CMK (cell line): ENCODE measurements around the gene HECTD1.
"Not testable (repeated sequence)": the region's sequence is repeated elsewhere in the genome, so short reads cannot be mapped to it uniquely, and the experiment has no call there.

ENCODE experiments used
- DNase-seq: peaks from one replicate; pipeline ENCODE4 v3.0.0-alpha.2; 2010; ENCODE audit warnings: low read depth

HECTD1 gene

DNA sequence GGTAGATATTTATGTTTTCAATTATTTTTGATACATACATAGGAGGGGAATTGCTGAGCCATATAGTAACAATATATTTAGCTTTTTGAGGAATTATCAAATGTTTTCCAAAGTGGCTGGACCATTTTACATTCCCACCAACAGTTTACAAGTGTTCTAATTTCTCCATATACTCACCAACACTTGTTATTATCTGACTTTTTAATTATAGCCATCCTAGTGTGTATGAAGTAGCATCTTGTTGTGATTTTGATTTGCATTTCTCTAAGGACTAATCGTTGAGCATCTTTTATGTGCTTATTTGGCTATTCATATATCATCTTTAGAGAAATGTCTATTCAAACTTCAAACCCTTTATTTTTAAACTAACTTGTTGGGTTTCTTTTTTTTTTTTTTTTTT lies 17.2 kb upstream of the HECTD1 start:
- no peak for DNase-seq

DNA sequence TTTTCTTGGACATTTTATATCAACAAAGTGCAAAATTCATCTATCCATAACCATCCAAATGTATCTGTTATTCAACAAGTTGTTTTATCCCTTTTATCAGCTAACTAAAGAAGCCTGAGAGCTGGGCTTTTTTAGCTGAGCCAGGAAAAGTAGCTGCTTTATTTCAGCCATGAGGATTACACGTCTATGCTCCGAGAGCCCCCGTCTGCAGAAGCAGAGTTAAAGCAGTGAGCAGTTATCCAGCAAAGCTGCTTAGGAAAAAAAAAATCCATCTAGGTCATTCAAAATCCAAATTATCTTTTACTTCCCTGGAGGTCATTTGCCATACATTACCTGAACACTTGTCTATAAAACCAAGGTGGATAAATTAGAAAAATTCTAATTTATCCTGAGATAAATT lies 15.7 kb upstream of the HECTD1 start:
- DNase-seq, result no peak

DNA sequence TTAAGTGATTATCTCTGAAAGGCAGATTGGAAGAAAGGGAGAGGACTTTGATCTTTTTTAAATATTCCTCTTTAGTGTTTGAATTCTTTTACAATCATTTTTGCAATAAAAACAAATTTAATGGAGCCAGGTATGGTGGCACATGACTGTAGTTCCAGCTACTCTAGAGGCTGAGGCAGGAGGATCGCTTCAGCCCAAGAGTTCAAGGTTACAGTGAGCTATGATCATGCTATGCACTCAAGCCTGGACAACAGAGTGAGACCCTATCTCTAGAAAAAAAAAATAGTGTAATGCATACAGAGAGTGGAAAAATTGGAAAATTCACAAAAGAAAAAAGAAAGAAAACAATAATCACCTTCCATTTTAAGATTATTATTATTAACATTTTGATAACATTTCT lies 15.2 kb upstream of the HECTD1 start:
- DNase-seq, result no peak

DNA sequence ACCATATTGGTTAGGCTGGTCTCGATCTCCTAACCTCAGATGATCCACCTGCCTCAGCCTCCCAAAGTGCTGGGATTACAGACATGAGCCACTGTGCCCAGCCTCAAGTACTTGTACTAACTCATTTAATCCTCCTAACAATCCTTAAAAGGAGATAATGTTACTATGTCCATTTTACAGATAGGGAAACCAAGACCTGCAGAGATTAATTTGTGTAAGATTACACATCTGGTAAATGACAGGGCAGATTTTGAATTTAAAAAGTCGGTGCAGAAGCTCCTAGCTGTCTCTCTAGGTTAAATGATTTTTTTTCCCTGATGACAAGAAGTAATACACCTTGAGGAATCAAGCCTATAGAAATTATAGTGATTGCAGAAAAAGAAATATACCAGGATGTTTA lies 13.7 kb upstream of the HECTD1 start:
- DNase-seq, result no peak

DNA sequence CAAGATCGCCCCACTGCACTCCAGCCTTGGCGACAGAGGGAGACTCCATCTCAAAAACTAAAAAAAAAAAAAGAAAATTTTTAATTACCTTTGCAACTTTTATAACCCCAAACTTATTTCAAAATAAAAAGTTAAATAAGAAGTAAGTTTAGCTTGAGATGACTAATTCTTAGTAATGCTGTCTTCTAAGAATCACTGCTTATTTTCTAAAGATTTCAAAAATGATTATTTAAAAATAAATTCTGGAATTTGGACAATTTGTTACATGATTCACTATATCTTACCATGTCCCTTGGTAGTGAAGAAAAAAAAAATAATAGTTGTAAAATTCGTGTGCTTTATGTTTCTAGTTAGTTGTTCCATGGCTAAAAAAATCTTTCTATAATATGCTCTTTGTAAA lies 11.6 kb upstream of the HECTD1 start:
- no peak for DNase-seq

DNA sequence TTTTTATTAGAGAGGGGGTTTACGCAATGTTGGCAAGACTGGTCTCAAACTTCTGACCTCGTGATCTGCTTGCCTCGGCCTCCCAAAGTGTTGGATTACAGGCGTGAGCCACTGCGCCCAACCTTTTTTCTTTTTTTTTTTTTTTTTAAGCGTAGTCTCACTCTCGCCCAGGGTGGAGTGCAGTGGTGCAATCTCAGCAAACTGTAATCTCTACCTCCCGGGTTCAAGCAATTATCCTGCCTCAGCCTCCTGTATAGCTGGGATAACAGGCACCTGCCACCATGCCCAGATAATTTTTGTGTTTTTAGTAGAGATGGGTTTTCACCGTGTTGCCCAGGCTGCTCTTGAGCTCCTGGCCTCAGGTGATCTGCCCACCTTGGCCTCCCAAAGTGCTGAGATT lies 8.8 kb upstream of the HECTD1 start:
- DNase-seq, result no peak

DNA sequence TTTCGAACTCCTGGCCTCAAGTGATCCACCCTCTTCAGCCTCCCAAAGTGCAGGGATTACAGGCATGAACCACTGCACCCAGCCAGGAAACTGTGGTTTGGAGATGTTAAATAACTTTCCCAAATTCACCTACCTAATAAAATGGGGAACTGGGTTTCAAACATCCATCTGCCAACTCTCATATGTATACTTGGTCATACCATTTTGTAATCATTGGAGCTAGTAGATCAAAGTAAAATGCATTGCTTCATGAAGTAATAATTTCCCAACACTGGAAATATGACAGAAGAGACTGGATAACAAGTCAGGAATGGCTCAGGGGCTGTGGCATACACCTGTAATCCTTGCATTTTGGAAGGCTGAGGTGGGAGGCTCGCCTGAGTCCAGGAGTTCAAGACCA lies 5.3 kb upstream of the HECTD1 start:
- no peak for DNase-seq

DNA sequence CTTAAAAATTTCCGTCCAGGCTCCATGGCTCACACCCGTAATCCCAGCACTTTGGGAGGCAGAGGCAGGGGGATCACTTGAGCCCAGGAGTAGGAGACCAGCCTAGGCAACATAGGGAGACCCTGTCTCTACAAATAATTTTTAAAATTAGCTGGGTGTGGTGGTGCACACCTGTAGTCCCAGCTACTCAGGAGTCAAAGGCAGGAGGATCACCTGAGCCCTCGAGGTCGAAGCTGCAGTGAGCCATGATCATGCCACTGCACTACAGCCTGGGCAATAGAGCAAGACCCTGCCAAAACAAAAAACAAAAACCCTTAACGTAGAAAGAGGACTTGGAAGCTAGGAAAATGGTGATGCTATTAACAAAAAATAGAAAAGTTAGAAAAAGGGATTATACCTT lies 2.0 kb upstream of the HECTD1 start:
- no peak for DNase-seq

DNA sequence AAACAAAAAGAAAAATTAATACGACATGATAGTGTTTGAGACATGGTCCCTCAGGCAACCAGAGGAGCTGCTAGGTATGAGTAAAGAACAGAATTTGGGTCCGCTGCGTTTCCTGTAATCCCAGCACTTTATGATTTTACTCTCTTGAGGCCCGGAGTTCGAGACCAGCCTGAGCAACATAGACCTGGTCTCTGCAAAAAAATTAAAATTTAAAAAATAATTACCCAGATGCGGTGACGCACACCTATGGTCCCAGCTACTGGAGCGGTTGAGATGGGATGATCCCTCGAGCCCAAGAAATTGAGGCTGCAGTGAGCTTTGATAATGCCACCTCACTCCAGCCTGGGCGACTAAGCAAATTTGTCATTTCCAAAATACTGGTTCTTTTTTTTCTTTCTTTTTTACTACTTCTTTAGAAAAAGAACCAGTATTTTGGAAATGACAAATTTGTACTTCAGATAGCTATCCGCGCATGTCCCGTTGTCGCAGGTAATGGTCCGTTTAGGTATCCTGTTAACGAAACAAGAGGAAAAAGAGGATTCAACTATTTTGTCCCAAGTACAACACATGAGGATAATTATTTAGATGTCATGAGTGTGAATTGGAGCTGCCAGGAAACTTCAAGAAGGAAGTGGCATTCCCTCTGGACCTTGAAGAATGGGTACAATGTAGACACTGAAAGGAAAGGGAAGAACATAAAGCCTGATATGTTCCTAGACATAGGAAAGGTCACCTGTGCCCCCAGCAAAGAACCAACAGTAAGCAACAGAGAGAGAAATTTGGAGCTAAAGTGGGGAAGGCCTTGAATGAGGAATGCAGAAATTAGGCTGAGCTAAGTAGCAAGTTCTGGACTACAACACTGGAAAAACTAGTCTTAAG lies 1.2 kb upstream of the HECTD1 start:
- DNase-seq, result no peak

DNA sequence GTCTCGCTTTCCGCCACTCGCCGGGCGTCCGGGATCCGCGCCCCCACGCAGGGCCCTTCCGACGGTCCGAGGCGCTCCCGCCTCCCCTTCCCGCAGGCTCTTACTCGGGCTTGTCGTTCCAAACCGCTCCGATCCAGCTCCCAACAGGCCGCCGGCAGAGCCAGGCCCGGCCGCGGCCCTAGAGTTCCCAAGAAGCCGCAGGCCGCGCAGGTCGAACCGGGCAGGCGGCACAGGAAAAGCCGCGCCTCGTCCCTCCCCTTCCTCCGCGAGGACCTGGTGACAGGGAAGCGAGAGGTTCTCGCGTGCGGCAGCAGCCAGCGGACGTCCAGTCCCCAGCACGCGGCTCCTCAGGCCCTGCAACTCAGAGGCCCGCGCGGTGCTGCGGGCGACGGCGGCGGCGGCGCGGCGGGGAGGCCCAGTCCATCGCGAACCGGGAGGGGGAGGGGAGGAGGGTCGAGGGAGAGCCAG lies 272 bp downstream of the HECTD1 start:
- DNase-seq, result peak; percentile 38

DNA sequence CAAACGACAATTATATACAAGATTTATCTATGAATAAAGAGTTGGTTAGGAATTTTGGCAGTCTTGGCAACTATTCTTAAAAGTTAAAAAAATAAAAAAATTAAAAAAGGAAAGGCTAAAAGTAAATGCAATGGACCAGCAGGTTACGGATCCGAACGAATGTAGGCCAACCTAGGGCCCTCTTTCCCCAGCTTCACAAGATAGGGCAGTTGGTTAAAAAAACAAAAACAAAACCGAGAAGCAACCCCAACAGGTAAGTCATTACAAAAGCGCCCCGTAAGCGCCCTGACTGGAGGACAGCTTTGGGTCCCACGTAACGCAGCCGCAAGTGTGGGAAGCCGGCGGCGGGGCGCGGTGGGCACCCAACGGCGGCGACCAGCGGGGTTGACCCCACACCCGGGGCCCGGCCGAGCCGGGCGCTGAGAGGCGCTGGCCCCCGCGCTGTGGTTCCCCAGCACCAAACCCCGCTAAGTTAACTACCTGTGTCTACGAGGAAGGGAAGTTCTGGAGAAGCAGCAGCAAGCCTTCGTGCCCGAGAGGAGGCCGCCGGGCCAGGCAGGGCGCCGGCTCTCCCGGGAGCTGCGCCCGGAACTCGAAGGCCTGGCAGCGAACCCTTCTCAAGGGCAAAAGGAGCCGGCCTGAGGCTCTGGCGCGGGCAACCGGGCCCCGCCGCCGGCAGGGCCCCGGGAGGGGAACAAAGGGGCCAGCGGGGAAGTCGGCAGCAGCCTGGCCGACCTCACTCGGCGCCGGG lies 882 bp downstream of the HECTD1 start:
- no peak for DNase-seq

DNA sequence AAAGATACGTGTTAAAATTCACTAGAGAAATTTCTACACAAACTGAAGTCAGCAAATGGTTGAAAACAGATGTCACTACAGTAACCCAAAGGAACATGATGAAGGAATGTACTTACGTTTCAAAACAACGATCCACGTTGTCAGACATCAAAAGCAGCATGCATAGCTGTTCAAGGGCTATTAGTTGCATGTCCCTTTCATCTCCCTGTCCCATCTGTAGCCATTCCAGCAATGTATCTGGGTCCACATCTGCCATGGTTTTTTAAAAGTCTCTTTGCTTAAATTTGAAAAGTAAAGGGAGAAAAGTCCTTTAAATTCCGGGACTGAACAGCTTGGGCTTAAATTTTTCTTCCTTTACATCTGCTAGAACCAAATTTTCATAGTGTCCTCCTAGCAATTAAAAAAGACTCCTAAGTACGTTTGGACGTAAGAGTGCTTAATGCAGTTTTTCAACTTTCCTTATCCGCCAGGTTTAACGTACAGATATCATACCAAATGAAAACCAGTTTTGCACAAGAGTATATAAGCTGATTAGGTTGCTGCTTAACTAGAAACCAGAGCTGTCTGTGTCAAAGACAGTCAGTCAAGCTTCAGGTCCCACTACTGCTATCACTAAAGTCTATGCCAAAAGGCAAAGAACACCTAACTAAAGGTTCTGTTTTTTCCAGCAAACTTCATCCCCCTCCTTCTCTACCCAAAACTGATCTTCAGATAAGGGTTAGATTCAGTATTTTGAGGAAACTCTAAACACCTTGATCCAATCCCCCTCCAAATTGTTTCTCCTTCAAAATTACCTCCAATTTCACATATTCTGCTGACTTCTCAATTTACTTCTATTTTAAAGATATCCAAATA lies 1.7 kb downstream of the HECTD1 start:
- no peak for DNase-seq

DNA sequence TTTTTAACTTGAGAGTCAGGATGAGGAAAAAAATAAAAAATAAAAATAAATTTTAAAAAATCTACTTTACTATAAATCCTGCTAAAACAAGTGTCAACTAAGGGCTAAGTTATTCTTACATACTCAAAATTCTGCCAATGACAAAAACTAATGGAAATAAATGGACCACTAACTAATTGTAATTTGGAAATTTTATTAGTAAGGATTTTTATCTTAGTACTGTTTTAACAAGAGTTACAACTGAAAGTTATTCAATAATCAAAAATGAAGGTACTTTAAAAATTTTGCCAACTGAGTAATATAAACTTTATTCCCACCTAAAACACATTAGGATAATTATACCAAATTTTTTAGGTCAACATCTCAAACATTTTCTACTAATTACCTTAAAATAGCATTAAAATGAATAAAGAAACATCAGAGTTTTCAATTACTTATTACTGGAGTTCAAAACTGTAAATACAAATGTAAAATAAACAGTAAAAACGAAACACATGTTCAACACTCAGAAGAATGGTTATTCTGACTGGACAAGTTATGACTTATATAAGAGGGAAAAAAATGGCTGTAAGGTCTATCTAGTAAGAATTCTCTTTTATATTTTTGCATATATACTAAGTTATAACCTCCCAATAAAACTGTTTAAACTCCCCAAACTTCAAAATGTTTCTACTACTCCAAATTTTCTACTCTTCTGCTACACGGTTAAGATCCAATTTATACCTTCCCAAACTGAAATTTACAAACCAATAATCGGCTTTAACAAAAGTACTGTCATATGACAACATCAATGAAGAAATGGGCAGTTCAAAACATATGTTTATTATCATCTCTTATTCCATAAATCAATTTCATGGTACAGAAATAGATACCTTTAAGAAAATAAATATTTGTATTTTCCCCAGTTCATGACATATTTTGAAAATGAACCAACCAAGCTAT lies 2.7 kb downstream of the HECTD1 start:
- no peak for DNase-seq

DNA sequence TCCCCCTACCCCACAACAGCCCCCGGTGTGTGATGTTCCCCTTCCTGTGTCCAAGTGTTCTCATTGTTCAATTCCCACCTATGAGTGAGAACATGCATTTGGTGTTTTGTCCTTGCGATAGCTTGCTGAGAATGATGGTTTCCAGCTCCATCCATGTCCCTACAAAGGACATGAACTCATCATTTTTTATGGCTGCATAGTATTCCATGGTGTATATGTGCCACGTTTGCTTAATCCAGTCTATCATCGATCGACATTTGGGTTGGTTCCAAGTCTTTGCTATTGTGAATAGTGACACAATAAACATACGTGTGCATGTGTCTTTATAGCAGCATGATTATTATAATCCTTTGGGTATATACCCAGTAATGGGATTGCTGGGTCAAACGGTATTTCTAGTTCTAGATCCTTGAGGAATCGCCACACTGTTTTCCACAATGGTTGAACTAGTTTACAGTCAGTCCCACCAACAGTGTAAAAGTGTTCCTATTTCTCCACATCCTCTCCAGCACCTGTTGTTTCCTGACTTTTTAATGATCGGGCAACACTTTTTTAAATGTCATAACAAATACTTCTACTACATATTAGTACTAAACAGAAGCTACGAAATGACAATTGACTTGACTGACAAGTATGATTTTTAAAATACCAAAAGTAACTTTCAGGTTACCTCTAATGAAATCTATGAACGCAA lies 3.5 kb downstream of the HECTD1 start:
- DNase-seq, result not testable (repeated sequence)

DNA sequence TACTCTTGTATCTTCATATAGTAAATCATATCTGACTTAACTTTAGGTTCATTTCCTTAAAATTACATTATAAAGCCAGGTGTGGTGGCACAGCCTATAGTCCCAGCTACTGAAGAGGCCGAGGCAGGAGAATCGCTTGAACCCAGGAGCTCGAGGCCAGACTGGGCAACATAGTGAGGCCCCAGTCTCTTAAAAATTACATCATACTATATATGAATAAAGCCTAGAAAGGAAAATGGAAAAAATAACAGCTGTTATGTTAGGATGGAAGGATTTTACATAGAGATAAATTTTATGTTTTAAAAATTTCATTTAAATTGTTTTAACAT lies 4.2 kb downstream of the HECTD1 start:
- no peak for DNase-seq

DNA sequence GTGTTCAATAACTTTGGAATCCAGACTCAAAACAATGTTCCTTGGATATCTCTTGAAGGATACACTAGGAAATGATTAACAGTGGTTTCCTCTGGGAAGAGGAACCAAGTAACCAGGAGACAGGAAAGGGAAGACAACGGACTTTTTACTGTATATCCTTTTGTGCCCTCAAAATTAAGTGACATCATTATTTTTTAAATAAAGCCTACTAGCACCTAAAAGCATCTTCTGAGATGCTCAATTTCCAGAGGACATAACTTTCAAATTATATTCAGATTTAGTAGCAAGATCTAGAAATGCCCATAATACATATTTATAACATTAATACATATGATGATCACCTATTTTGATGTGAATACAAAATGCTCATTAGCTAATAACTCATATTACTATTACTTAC lies 6.5 kb downstream of the HECTD1 start:
- no peak for DNase-seq

DNA sequence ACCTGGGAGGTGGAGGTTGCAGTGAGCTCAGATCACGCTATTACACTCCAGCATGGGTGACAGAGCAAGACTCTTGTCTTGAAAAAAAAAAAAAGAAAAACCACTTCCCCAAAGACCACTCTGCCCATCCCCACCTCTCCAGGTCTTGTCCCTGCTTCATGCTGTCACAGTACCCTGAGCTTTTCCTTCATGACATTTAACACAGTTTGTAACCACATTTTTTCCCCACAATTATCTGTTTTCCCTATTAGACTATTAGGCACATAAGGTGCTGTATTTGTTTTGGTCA lies 6.9 kb downstream of the HECTD1 start:
- DNase-seq, result no peak

DNA sequence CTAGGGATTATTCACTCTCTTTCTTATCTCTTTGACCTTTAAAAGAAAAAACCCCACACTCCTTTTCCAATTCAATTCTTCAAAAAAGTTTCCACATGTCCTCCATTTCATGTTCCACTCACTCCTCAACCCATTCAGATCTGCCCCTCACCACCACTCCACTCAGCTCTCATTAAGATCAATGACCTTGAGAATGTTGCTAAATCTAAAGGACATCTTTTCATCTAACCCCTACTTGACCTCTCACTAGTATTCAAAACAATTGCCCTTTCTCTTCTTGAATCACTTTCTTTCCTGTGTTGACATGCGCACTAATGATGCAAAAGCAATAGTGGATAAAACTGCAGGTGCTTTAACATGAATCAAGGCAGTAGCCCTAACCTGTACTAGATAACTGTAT lies 9.9 kb downstream of the HECTD1 start:
- no peak for DNase-seq

DNA sequence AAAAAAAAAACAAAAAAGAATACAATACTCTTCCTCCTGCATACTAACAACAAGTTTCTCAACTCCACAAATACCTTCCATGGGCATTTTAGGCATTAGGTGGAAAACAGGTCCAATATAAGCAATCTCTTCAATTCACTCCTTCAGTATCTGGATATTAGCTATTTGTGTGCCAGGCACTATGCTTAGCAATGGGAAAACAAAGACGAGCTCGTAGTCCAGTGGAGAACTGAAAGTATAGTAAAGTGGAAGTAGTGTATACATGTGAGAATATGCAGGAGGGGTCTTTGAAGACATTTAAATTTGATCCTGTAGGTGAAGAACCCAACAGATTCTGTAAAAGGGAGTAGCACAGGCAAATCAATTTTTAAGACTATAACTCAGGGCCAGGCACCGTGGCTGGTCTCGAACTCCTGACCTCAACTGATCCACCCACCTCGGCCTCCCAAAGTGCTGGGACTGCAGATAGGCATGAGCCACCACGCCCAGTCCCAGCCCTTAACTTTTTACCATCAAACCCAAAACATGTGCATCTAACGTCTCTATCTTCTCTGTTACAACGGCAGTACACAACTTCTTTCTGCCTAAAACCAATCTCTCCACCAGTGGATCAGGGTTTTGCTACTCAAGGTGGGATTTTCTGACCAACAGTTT lies 10.6 kb downstream of the HECTD1 start:
- no peak for DNase-seq

DNA sequence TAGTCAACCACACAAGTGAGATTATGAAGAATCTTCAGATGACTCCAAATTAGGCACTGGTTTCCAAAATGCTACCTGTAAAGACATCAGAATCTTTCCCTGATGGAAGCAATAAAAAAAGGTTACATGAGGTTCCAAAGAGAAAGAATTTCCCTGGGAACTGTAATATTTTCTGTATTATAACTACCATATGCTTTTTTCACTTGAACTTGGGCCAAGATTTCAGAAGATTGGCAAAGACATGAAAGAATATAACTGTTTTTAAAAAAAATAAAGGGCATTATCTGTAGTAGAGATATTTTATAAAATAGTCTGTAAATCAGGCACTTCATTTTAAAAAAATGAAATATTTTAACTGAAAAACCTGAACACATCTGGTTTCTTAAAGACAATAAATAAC lies 12.9 kb downstream of the HECTD1 start:
- no peak for DNase-seq

DNA sequence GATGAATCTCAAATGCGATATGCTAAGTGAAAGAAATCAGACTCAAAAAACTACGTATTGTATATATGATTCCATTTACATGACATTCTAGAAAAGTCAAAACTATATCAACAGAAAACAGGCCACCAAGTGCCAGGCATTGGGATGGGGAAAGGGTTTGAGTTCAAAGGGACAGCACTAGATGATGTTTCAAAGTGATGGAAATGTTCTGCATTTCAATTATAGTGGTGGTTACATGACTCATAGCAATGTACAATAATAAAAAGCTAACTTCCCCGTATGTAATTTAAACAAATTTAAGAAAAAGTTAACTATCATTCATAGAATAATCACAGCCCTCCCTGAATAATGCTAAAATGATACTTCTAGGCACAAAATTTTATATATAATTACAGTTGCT lies 13.5 kb downstream of the HECTD1 start:
- no peak for DNase-seq
